ENCODE results near the gene DCDC1.

DCDC1 gene

GRCh38 chr11:31102875-31103274 is 266.7 kb downstream of the DCDC1 start:
- ATAC-seq (no peak), DNase-seq (no peak)

- ATAC-seq (no peak), DNase-seq (no peak)
Measured at GRCh38 chr11:31102316-31102715, 267.2 kb downstream of the DCDC1 start.

GRCh38 chr11:31096191-31096805 is 273.2 kb downstream of the DCDC1 start:
- no peak for ATAC-seq

GRCh38 chr11:31092638-31093037 is 276.9 kb downstream of the DCDC1 start:
- ATAC-seq (no peak), DNase-seq (no peak)

More at GRCh38 chr11:31096191-31096805, 273.2 kb downstream of the DCDC1 start:
- DNase-seq = no peak

GRCh38 chr11:31089117-31089516 is 280.4 kb downstream of the DCDC1 start:
- ATAC-seq (no peak), DNase-seq (no peak)

- DNase-seq (no peak), ATAC-seq (no peak)
Measured at GRCh38 chr11:31069447-31070205, 299.9 kb downstream of the DCDC1 start.

GRCh38 chr11:31060880-31061279 is 308.7 kb downstream of the DCDC1 start:
- ATAC-seq = no peak
- DNase-seq = no peak

GRCh38 chr11:31059529-31059928 is 310.0 kb downstream of the DCDC1 start:
- DNase-seq (no peak), ATAC-seq (no peak)

GRCh38 chr11:31050061-31050765 is 319.3 kb downstream of the DCDC1 start:
- DNase-seq = no peak
- ATAC-seq = no peak

- ATAC-seq (no peak), DNase-seq (no peak)
Measured at GRCh38 chr11:31045335-31045734, 324.2 kb downstream of the DCDC1 start.

- no peak for ATAC-seq
Measured at GRCh38 chr11:31030138-31030792, 339.3 kb downstream of the DCDC1 start.

GRCh38 chr11:31026315-31026714 is 343.2 kb downstream of the DCDC1 start:
- ATAC-seq (no peak), DNase-seq (no peak)

More at GRCh38 chr11:31030138-31030792, 339.3 kb downstream of the DCDC1 start:
- DNase-seq = no peak

- DNase-seq (no peak), ATAC-seq (no peak)
Measured at GRCh38 chr11:31022080-31022479, 347.5 kb downstream of the DCDC1 start.

GRCh38 chr11:31019786-31020185 is 349.8 kb downstream of the DCDC1 start:
- ATAC-seq = no peak

GRCh38 chr11:31005202-31005601 is 364.3 kb downstream of the DCDC1 start:
- ATAC-seq (no peak), DNase-seq (no peak)

More at GRCh38 chr11:31019786-31020185, 349.8 kb downstream of the DCDC1 start:
- no peak for DNase-seq

GRCh38 chr11:31001427-31001826 is 368.1 kb downstream of the DCDC1 start:
- no peak for ATAC-seq
- DNase-seq = no peak

- ATAC-seq (no peak), DNase-seq (no peak)
Measured at GRCh38 chr11:31000381-31000780, 369.2 kb downstream of the DCDC1 start.

GRCh38 chr11:30992513-30992849 is 377.1 kb downstream of the DCDC1 start:
- DNase-seq (no peak), ATAC-seq (no peak)

GRCh38 chr11:30991802-30992512 is 377.6 kb downstream of the DCDC1 start:
- DNase-seq = no peak
- ATAC-seq = no peak

- DNase-seq (no peak), ATAC-seq (no peak)
Measured at GRCh38 chr11:30991376-30991775, 378.2 kb downstream of the DCDC1 start.

- DNase-seq (no peak), ATAC-seq (no peak)
Measured at GRCh38 chr11:30990625-30991296, 378.8 kb downstream of the DCDC1 start.

Data from stimulated activated naive CD8-positive, alpha-beta T cell treated with anti-CD3 and anti-CD28 coated beads, Interleukin-15, Interleukin-2, amounts not matched to agents 100 U/mL and 50 U/mL, for 24 hours (primary cell).